ENCODE data around the gene RNF208.
A peak's percentile ranks its signal among the peaks of the same experiment; 100 is the strongest.
"Not testable (repeated sequence)": the region's sequence is repeated elsewhere in the genome, so short reads cannot be mapped to it uniquely, and the experiment has no call there.

The RNF208 gene

GRCh38 chr9:137222190-137223077 is at the start of gene RNF208:
RNF208 (minus strand) TSS chr9:137222240; CDS start chr9:137221212, 1,028 bp downstream.
- DNase-seq, result no peak

- DNase-seq, result no peak
Observed at GRCh38 chr9:137271696-137272076, 49.6 kb upstream of the RNF208 start.

GRCh38 chr9:137270929-137271695 is 49.1 kb upstream of the RNF208 start:
- DNase-seq, result no peak

- no peak for DNase-seq
Observed at GRCh38 chr9:137269231-137269772, 47.3 kb upstream of the RNF208 start.

- DNase-seq, result no peak
Observed at GRCh38 chr9:137268538-137269201, 46.6 kb upstream of the RNF208 start.

- DNase-seq, result no peak
Observed at GRCh38 chr9:137267933-137268355, 45.9 kb upstream of the RNF208 start.

- no peak for DNase-seq
Observed at GRCh38 chr9:137266585-137267453, 44.8 kb upstream of the RNF208 start.

GRCh38 chr9:137266162-137266527 is 44.1 kb upstream of the RNF208 start:
- DNase-seq, result no peak

- no peak for DNase-seq
Observed at GRCh38 chr9:137265496-137266161, 43.6 kb upstream of the RNF208 start.

GRCh38 chr9:137264067-137264466 is 42.0 kb upstream of the RNF208 start:
- DNase-seq, result no peak

- no peak for DNase-seq
Observed at GRCh38 chr9:137263506-137263905, 41.5 kb upstream of the RNF208 start.

- no peak for DNase-seq
Observed at GRCh38 chr9:137262909-137263285, 40.9 kb upstream of the RNF208 start.

- not testable (repeated sequence) for DNase-seq
Observed at GRCh38 chr9:137262173-137262908, 40.3 kb upstream of the RNF208 start.

GRCh38 chr9:137256856-137257255 is 34.8 kb upstream of the RNF208 start:
- DNase-seq, result no peak

- DNase-seq, result no peak
Observed at GRCh38 chr9:137256362-137256761, 34.3 kb upstream of the RNF208 start.

- peak; percentile 76 for DNase-seq
Observed at GRCh38 chr9:137255448-137256114, 33.5 kb upstream of the RNF208 start.

GRCh38 chr9:137254624-137255447 is 32.8 kb upstream of the RNF208 start, which contains the start of gene NELFB:
NELFB (plus strand) TSS chr9:137255327.
- DNase-seq, result peak; percentile 93

GRCh38 chr9:137253717-137254623 is 31.9 kb upstream of the RNF208 start:
- no peak for DNase-seq

Measured in NCI-H774 (cell line).